ENCODE data around the gene RAB8B. TPM values are rescaled to one million over a fixed set of nuclear protein-coding genes. Genes with fewer than 3 reads are reported as not detected.

The RAB8B gene
- total and polyA plus RNA-seq, 11 donors = 2.5 to 32.6 (median 8.1) TPM

DNA sequence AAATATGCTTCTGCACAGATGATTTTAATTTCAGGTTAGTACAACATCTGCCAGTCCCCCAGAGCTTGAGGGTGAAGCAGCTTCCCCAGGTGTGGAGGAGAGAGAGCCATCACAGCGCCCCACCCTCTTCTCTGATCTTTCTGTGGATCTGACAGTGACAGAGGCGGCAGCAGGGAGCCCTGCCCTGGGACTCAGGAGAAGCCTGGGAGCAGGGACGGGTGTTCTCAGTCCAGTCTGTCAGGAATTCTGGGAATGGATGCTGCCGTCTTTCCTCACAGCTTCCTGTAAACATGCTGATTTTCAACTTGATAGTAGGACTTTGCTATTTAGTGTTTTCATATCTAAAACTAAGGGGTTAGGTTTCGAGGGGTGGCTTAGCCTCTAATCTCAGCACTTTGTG, 11.4 kb upstream of the RAB8B start:
- ATAC-seq (no peak), DNase-seq (no peak)
- WGBS, 4 donors = 50 to 67% (median 56%) methylated on average over 5 of the region's 5 CpGs
- no peaks in the 10 kb centered on the region for H3K36me3 ChIP-seq
- TF ChIP-seq POLR2A (IDR thresholded peaks at IDR 0.05) = no peak
- no peak for TF ChIP-seq CTCF (IDR thresholded peaks at IDR 0.05)
- H3K27me3 ChIP-seq = no peaks in the 10 kb centered on the region
- intact Hi-C loops (cut with DNase I) = loop anchor here in 2 of 10 donors (10.0 kb wide), 1 partner anchor 227 kb away; no protein-coding TSS in a partner anchor
- no peaks in the 10 kb centered on the region for H3K9me3 ChIP-seq
- no peak overlapping the region for H3K4me3 ChIP-seq
- H3K4me1 ChIP-seq = peaks cover 0 to 4% (median 0%) of the 10 kb centered on the region in 12 donors
- H3K27ac ChIP-seq = no peak overlapping the region

DNA sequence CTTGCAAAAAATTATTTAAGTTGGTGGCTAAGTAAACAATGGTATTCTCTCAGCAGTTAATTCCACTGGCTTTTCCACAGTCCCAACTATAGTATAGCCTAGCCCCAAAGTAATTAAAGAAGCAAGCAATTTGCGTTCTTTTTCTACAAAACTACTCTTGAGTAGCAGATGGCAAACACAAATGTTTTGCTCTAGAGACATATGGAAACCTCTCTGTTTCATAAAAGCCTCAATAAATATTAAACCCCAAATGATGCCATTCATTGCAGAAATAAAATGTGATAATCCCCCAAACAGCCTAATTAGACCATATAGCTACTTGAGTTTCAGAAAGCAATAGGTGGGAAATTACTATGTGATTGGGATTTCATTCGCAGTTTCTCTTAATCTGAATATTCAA, 8.7 kb upstream of the RAB8B start:
- no peak for DNase-seq
- ATAC-seq = no peak
- H3K4me3 ChIP-seq = no peak overlapping the region
- no peaks in the 10 kb centered on the region for H3K9me3 ChIP-seq
- WGBS, 4 donors = 91 to 98% (median 95%) methylated on average over 2 of the region's 2 CpGs
- intact Hi-C loops (cut with DNase I) = loop anchor here in 3 of 10 donors (10.0 kb wide), 2 partner anchors 94 to 224 kb away; partner anchors contain the start of gene APH1B (in 1 of the 3)
- no peaks in the 10 kb centered on the region for H3K36me3 ChIP-seq
- H3K4me1 ChIP-seq = peaks cover 0 to 4% (median 0%) of the 10 kb centered on the region in 12 donors
- no peak for TF ChIP-seq CTCF (IDR thresholded peaks at IDR 0.05)
- no peak for TF ChIP-seq POLR2A (IDR thresholded peaks at IDR 0.05)
- no peak overlapping the region for H3K27ac ChIP-seq
- H3K27me3 ChIP-seq = no peaks in the 10 kb centered on the region

DNA sequence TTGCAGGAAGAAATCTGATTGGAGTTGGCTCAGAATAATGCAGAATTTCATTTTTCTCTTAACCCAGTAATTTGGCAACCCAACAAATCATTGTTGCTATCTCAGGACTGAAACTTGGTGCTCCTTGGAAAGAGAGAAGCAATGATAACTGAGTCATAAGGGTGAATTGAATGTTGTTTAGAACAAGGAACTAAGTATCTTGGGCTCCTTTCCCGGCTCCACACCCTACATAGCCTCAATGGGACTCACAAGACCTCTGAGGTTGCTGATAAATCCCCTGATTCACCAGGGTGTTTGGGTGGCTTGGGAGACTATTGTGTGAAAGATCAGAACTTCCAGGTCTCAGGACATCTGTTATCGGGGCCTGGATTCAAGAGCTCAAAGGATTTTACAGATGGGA, 7.8 kb upstream of the RAB8B start:
- no peak overlapping the region for H3K4me3 ChIP-seq
- WGBS, 4 donors = 88 to 92% (median 90%) methylated on average over 2 of the region's 2 CpGs
- peaks cover 0 to 4% (median 0%) of the 10 kb centered on the region in 12 donors for H3K4me1 ChIP-seq
- no peak for TF ChIP-seq CTCF (IDR thresholded peaks at IDR 0.05)
- no peak for TF ChIP-seq POLR2A (IDR thresholded peaks at IDR 0.05)
- H3K36me3 ChIP-seq = no peaks in the 10 kb centered on the region
- DNase-seq (no peak), ATAC-seq (no peak)
- no peak overlapping the region for H3K27ac ChIP-seq
- no peaks in the 10 kb centered on the region for H3K9me3 ChIP-seq
- H3K27me3 ChIP-seq = no peaks in the 10 kb centered on the region
- intact Hi-C loops (cut with DNase I) = loop anchor here in 3 of 10 donors (10.0 kb wide), 2 partner anchors 93 to 223 kb away; partner anchors contain the start of gene APH1B (in 1 of the 3)

DNA sequence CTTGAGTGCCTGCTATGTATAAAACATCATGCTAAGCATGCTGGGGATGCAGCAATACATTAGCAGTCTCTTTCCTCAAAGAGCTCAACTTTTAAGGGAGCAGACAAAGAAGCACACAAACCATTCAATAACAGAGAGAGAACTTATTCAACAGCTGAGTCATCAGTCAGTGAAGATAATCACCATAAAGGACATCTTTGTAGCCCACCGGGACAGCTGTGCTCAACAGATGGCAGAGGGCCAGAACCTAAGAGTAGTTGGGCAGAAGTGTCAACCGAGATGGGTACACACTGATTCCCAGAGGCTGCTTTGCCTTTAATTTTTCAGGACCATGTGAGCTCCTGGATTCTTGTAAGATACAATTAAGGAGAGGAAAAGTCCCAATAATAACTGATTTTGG, 4.2 kb upstream of the RAB8B start:
- no peaks in the 10 kb centered on the region for H3K27me3 ChIP-seq
- H3K36me3 ChIP-seq = no peaks in the 10 kb centered on the region
- no peak overlapping the region for H3K27ac ChIP-seq
- intact Hi-C loops (cut with DNase I) = loop anchor here in 3 of 10 donors (5.0 to 10.0 kb wide), 3 partner anchors 63 to 220 kb away; partner anchors contain the start of genes APH1B (in 1 of the 3) and LACTB (in 1 of the 3)
- TF ChIP-seq CTCF (IDR thresholded peaks at IDR 0.05) (no peak), POLR2A (IDR thresholded peaks at IDR 0.05) (no peak)
- no peak overlapping the region for H3K4me3 ChIP-seq
- peaks cover 0 to 9% (median under 1%) of the 10 kb centered on the region in 12 donors for H3K4me1 ChIP-seq
- 45 to 51% (median 47%) methylated on average over 2 of the region's 2 CpGs for WGBS, 4 donors
- no peaks in the 10 kb centered on the region for H3K9me3 ChIP-seq
- DNase-seq (no peak), ATAC-seq (no peak)

All from heart left ventricle (tissue), 16 donors.